PC-3 (cell line): ENCODE measurements around the gene DMD.

Experiments used
- EZH2 ChIP-seq: fragments of 300-600 bp; sonication (generic); IDR thresholded peaks from one replicate; pipeline ENCODE4 v1.6.1; 2017; ENCODE audit warnings: antibody characterized with exemption, mild to moderate bottlenecking, low read length; ENCODE audit not compliant: unreplicated experiment
- EZH2phosphoT487 ChIP-seq: fragments of 300-600 bp; sonication (generic); IDR thresholded peaks from 2 replicates; pipeline ENCODE4 v1.6.1; 2018; ENCODE audit warnings: mild to moderate bottlenecking, antibody characterized with exemption, low read length, borderline replicate concordance
- TF ChIP-seq, protein P1 (sequence below): fragments of 300-600 bp; sonication (generic); conservative IDR thresholded peaks from 2 replicates; pipeline ENCODE4 v1.5.1; 2017; ENCODE audit warnings: antibody characterized with exemption, low read depth, mild to moderate bottlenecking, low read length

DNA sequence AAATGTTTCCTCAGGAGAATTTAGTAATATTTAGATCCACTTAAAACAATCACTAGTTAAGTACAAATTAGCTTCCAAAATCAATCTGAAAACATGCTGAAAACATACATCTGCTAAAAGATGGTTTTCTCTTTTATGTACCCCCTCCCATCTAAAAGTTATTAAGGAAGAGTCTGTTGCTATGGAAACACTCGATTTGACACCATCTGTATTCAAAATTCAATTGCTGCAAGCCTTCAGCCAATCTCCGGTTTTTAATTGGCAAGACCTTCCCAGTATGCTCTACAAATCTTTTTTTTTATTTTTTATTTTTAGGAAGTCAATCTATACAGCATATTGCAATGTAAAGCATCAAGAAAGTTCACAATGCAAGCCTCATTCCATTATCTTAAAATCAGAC, 1500.2 kb downstream of the DMD start:
- TF ChIP-seq EZH2phosphoT487 = no peak
- TF ChIP-seq, protein P1, sequence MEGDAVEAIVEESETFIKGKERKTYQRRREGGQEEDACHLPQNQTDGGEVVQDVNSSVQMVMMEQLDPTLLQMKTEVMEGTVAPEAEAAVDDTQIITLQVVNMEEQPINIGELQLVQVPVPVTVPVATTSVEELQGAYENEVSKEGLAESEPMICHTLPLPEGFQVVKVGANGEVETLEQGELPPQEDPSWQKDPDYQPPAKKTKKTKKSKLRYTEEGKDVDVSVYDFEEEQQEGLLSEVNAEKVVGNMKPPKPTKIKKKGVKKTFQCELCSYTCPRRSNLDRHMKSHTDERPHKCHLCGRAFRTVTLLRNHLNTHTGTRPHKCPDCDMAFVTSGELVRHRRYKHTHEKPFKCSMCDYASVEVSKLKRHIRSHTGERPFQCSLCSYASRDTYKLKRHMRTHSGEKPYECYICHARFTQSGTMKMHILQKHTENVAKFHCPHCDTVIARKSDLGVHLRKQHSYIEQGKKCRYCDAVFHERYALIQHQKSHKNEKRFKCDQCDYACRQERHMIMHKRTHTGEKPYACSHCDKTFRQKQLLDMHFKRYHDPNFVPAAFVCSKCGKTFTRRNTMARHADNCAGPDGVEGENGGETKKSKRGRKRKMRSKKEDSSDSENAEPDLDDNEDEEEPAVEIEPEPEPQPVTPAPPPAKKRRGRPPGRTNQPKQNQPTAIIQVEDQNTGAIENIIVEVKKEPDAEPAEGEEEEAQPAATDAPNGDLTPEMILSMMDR = no peak
- no peak for TF ChIP-seq EZH2
